ENCODE measurements around the gene TEX13A. TPM values are rescaled to one million over a fixed set of nuclear protein-coding genes. Genes with fewer than 3 reads are reported as not detected.

TEX13A gene, protein sequence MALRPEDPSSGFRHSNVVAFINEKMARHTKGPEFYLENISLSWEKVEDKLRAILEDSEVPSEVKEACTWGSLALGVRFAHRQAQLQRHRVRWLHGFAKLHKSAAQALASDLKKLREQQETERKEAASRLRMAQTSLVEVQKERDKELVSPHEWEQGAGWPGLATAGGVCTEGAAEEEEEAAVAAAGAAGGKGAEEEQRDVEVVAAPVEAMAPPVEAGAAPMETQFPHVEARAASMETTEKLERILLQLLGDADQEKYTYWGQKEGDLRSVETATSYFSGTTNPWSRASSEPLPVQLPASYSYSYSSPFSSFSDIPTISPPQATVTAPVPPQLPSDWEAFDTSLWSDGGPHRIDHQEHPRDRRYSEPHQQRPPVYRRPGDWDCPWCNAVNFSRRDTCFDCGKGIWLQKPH
- total RNA-seq: not detected in 2 replicates

DNA sequence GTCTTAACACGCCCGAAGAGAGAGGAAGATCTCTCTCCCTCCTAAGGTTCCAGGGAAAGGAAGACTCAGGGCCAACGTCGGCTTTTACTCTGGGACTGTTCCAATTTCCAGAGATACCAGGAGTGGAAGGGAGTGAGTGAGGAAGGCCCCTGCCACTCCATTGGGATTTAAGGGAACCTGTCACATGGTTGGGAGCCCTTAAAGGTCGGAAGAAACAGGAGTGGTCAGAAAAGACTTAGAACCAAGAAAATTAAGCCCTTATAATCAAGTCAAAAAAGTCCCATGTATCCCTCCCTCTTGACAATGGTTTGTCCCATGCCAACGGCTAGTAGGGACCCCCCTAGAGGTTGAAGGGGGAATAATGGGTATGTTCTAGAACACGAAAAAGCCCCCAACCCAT is at the start of gene TEX13A:
TSS of gene TEX13A (minus strand) at position 59 of the 400 bp plus-strand sequence. CDS start 297 bp downstream, outside the sequence.

